ENCODE measurements around the gene STX17.

- no peak for TF ChIP-seq CTCF (IDR thresholded peaks at IDR 0.05; ENCODE audit: poor library complexity)
- no peak for TF ChIP-seq EZH2 (IDR thresholded peaks at IDR 0.05; ENCODE audit: borderline replicate concordance)
- TF ChIP-seq EZH2phosphoT487 (IDR thresholded peaks at IDR 0.05; ENCODE audit: low read depth, severe bottlenecking, unreplicated experiment): no peak
These were observed 536 bp upstream of the STX17 start for GRCh38 chr9:99905833-99906402.
